ENCODE data around the gene PIGO.

PIGO gene

DNA sequence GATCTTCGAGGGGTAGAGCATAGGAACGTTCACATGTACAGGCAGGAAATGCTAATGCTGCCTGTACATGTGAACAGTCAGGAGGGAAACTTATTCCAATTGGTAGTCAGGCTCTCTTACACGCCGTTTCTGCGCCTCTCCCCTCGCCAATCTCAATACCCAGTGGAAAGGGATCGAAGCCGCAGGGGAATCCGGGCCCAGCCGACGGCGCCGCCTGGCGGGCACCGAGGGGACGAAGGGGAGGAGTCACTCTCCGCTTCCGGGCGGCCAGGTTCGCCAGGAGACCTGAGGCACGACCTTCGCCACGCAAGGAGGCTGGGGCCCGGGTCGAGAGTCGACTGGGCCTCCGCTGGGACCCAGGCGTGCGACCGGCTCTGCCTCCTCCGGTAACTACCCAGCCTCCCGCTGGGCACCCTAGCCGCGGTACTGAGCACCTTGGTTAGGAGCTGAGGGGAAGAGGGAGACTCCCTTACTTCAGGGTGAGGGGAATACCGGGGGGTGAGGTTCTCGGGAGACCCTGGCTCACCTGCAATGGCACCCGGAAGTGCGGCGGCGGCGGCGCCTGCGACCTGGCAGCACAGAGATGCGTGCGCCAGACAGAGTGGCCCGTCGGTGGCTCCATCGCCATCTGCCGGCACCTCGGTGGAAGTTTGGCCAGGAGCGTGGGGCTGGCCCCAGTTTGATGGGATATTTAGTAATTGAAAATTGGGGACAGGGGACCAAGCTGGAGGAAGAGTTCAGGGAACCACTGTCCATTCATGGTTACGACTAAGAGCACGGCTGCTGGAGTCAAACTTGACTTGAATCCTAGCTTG, at the start of gene PIGO:
Gene PIGO, minus strand, starts transcription at position 557 of the 815 bp plus-strand sequence. CDS start 1,026 bp downstream, outside the sequence.
- peak; percentile 93 for DNase-seq

DNA sequence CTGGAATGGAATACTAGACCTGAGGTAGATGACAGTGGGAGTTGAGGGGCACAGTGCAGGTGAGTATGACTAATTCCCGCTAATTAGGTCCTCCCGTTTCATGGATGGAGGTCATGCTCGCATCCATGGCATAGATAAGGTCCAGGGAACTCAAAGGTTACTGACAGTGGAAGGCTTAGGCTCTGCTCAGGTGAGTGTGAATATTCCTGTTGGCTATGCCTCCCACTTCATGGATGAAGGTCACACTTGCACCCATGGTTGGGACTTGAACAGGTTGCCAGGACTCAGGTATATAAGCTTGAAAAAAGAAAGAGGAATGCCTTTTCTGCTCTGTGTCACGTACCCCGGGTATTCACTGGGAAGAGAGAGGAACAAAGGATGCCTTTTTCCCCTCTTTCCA, 45.6 kb upstream of the PIGO start:
- DNase-seq, result no peak

DNA sequence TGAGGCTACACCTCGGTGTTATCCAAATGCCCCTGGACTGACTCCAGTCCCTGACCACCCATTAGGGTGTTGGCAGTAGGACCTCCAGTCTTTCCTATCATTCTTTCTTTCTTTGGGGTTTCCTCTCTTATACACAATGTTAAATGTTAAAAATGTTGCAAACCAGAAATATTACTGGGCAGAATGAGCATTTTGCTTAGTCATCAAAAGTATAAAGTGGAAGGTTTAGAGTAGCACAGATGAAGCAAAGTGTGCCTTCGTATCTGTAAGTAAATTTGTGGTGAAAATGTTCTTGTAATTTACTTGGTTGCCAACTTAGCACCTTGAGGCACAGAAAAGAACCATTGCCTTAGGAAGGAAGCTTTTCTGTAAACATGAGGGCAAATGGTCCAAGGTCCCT, 43.7 kb upstream of the PIGO start:
- no peak for DNase-seq

DNA sequence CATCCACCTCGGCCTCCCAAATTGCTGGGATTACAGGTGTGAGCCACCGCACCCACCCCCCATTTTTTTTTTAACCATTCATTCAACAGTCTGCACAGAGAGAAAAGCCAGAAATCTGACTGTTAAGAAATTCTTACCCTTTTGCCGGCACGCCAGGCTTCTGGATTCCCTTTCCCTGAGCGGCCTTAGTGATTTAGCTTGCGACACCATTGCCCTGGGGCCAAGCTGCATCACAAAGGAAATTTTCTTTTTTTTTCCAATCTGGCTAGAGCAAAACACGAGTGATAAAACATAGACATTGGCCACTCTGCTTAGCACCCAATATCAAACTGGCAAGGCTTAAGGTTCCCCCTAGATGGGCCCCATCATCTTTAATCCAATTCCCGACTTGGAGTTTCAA, 40.5 kb upstream of the PIGO start:
- no peak for DNase-seq

DNA sequence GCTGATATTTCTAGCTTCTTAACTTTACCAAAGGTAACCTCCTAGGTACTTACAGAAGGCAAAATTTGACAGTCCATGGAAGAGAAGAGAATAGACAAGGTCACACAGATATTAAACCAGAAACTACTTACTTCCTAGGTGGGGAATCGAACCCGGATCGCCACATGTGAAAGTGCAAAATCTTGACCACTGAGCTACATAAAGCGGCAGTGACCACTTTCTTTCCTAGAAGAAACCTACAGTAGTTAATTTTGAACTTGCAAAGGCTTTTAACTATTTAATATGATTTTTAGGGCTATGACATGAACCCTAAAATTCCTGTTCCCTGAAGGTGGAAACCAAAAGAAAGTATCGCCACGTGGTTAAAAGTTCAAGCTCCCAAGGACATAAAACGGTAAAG, 39.6 kb upstream of the PIGO start:
- DNase-seq, result no peak

DNA sequence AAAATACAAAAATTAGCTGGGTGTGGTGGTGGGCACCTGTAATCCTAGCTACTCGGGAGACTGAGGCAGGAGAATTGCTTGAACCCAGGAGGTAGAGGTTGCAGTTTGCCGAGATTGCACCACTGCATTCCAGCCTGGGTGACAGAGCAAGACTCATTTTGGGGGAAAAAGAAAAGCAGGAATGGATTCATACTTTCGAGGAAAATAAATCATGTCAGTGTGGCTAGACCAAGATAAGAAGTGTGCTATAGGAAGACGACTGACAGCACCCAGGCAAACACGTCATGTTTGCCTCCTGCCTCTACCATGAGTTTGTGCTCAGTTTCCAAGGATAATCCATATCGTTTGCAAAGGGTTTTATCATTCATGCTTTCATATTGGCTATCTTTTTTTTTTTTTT, 38.5 kb upstream of the PIGO start:
- DNase-seq, result no peak

DNA sequence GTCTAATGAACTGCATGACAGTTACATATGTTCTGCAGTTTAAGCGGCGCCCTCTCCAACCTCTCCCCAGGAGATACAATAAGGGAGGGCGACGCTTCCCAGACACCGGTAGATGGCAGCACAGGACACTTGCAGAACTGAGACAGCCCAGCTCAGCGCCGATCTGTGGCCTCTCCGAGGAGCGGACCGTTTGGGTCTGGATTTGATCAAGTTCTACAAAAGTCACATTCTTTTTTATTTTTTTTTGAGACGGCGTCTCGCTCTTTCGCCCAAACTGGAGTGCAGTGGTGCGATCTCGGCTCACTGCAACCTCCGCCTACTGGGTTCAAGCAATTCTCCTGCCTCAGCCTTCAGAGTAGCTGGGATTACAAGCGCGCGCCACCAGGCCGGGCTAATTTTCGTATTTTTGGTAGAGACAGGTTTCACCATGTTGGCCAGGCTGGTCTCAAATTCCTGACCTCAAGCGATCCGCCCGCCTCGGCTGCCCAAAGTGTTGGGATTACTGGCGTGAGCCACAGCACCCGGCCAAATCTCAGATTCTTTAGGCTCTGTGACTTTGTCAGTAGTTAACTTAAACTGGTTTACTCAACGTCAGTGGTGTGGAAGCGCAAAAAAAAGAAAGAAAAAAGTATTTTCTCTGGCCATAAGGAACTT, 20.6 kb upstream of the PIGO start:
- peak; percentile 91 for DNase-seq

DNA sequence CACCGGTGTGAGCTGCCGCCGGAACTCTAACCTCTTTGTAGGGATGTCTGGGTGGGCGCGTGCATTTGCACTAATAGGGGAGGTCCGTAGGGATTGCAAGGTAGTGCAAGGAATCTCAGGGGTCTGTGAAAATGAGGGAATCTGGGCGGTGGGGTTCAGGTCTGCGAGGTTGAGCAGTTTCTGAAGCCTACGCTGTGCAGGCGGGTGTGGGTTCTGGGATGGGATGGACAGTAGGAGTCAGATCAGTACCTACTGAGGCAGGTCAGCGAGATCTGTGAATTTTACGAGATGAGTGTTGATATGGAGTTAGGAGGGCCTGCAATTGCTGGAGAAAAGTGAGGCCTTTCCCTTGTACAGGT, 20.1 kb upstream of the PIGO start:
- no peak for DNase-seq

DNA sequence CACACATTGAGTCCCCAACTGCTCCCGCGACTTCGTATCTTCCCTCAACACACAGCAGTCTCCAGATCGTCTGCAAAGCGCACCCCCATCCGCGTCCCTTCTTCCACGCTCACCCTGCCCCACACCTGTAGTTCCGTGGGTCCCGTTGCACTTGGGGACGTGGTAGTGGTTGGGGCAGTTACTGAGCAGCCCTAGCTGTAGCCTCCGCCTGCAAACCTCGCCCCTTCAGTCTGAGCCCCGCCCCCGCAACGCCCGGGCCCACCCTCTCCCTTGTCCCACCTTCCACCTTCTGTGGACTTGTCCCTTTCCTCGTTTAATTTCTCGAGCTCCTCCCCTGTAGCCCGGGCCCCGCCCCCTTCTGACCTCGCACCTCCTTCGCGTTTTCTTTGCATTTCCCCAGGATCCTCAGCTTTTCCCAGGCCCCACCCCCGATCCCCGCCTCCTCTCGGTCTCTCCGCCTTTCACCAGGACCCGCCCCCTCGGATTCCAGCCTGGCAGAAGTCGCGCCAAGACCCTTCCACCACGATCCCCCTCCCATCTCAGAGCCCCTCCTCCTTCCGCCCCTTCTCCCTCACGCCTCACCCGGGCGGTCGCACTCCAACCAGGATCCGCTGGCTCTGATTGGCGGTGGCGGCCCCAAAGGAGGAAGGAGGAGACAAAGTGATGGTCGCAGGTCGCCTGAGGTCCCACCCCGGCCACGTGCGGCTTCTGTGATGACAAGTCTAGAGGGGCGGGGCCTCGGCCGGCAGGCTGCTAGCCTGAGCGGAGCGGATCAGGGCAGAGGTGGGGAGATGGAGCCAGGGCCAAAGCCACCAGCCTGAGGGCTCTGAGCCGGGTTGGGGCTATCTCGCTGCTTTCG, 19.5 kb upstream of the PIGO start, which contains the start of gene ATOSB:
Gene ATOSB, minus strand, starts transcription at position 183 of the 859 bp plus-strand sequence. CDS start 7,588 bp downstream, outside the sequence.
- peak; percentile 96 for DNase-seq

DNA sequence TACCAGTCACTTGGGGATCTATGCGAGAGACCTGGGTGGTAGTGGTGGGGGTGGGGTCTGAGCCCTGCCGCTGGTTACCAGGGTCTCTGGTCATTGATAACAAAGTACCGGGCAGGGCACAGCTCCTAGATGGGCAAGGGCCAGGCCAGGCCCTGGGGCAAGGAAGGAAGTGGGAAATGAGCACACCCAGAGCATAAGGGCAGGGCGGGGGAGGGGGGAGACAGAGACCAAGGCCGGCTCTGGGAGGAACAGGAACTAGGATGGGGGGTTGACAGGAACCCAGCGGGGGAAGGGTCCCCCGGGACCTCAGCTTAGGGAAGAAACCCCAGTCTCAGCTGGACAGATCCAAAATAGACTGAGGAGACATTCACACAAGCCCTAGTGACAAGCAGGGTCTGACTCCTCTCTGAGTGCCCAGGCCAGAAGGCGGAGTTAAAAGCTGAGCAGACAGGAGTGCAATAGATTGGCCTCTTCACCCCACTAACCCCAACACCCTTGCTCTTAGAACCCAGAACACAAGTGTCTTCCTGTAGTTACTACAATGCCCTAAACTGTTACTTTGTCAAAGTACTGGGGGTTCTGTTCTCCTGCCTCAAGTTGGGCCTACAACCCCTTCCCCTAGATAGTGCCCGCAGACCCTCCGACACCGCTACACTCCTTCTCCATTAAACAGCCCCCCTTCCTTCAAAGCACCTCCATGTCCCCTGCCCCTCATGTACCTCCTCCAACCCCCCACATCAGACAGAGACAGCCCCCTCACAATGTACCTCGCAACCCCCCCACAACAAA, 18.6 kb upstream of the PIGO start:
- peak; percentile 49 for DNase-seq

DNA sequence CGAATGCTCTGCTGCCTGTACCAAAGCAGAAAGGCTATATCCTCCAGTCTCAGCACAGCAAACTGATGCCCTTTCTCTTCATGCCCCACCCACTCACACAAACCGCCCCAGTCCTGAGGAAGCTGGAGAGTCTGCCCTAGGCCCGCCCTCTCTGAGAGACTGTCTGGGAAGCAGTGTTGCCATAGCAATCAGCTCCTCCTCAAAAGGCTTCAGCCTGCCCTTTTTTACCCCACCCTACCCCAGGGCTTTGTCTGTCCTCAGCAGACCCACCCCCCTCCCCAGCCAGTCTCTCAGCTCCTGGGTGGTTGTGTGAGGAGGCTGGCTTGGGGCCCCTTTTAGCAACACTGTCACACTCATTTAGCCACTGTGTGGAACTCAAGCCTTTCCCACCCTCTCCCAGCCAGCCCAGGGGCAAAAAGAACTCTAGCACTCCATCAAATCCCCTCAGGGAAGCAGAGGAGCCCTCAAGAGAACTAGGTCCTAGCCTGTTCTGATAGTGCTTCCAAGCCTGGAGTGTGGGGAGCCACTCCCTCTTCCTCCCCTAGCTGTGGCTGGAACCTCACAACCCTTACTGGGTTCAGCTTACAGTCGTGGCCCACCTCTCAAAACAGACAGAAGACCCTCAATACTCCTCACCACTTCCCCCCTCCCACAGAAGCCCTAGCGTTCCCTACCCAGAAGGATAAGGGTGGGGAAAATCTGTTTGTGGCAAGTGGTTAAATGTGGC, 17.9 kb upstream of the PIGO start:
- peak; percentile 82 for DNase-seq

DNA sequence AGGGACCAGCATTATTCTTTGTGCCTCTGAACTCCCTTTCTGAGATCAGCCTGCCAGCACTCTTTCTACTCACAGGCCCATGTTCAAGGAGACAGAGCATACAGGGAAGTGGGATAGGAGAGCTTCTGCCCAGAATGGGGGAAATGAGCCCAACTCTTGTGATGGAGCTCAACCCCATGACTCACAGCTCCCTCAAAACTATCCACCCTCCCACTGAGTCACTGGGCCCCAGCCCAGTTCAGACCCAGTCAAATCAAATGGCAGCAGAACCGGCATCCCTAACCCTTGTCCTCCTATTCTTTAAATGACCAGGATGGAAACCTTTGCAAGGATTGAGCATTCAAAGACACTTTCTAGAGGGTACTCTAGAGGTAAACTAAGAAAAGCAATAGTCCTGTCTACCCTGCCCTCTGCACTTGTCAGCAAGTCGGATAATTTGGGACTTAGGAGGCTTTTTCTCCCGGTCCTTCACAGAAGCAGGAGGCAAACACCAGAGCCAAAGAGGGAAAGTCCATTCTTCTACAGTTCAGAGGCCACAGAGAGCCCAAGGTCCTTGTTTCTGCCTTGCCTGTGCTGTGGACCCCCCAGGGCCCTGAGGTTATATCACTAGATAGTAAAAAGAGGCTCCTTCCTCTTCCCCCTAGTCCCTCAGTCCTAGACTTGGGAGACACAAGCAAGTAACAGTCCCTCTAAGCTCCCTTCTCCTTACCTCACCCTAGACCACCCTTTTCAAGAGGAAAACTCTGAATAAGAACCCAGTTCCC, 16.0 kb upstream of the PIGO start:
- DNase-seq, result no peak

DNA sequence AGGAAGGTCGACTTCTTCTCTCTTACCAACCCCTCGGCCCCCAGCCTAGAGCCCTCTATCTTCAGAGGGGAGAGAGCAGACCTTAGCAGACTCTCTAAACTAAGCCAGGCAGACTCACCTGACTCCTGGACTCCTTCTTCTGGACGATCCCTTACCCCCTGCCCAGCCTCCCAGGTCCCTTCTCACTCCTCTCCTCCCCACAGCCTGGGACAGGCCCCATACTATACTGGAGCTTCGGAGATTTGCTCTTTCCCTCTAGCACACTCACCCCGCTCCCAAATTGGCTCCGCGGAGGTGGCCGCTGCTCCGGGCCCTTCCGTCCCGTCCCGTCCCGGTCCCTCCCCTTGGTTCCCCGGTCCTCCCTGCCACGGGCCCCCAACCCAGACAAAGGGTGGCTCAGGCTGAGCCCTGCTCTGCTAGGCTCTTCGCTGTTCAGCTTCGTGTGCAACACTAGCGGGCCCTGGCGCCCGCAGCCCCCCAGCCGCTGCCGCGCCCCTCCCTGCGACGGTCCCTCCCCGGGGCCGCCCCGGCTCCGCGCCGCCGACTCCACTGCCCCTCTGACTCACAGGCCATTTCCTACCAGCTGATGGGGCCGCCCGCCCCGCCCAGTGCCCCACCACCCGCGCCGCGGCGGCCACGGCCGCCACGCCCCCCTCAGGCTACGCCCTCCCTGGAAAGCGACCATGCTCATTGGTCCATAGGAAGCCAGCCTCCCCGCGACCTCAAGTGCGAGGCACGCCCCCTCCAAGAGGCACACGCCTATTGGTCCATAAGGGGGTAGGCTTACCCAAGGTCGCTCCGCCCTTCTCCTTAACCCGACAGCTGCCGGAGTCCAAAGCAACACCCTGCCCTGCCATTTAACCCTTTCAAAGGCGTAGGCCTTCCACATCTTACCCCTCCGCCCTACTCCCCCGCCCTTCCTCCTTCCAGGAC, 14.9 kb upstream of the PIGO start:
- peak; percentile 97 for DNase-seq

DNA sequence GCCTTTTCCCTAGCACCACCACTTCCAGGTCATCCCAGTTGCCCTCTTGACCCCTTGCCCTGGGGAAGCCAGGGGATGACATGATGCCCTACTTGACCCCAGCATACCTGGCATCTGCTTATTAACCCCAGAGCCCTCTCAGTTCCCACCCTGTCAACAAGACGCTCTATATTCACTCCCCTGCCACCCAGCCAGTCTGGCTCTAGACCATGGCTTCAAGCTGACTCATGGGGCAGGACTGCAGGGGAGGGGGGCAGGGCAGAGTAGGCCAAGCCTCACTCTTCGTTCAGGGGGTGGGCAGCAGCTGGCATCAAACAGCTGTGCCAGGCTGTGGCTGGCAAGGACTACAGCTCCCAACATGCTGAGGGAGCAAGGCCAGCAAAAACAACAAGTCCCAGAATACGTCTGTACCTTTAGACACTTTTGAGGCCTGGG, 14.0 kb upstream of the PIGO start:
- DNase-seq, result no peak

DNA sequence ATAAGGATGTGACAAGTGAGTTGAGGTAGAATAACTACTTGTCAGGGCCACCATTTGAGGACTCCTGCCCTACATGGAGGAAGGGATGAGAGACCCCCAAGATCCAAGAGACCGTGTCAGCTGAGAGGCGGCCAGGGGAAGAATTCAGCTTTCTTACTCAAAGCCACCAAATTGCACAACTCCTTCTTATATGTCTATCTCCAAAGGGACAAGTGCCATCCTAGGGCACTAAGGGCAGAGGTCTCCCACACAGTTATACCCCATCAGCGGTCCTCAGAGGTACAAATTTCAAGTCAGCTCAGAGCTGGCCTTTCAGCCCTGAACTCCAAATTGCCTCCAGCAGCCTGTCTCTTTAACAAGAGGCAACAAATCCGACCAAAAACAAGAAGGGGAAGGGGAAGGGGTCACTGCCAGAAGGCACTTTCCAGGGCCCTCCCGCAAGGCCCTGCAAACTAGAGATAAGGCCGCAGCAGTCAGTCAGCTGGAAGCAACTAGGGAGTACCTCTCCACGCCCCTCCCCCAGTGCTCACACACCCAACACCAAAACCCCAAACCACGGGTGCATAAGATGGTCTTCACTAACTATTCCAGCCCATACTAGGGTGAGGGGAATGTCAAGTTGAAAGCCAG, 12.7 kb upstream of the PIGO start:
- DNase-seq, result no peak

DNA sequence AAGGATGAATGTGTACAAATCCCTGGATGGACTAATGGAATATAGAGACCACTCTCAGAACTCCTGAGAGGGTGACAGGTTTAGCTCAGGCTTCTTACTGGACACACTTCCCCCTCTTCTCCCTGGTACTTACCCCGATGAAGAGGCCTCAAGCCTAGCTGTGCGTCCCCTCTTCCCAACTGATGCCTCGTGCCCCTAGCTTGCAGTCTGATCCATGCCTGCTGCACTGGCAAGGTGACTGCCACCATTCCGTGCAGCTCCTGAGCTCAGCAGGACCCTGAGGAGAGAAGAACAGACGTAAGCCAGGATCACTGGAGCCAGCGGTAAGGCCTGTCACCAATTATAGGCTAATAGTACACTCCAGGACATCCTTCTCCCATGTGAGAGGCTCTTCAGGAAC, 12.1 kb upstream of the PIGO start:
- DNase-seq, result no peak

DNA sequence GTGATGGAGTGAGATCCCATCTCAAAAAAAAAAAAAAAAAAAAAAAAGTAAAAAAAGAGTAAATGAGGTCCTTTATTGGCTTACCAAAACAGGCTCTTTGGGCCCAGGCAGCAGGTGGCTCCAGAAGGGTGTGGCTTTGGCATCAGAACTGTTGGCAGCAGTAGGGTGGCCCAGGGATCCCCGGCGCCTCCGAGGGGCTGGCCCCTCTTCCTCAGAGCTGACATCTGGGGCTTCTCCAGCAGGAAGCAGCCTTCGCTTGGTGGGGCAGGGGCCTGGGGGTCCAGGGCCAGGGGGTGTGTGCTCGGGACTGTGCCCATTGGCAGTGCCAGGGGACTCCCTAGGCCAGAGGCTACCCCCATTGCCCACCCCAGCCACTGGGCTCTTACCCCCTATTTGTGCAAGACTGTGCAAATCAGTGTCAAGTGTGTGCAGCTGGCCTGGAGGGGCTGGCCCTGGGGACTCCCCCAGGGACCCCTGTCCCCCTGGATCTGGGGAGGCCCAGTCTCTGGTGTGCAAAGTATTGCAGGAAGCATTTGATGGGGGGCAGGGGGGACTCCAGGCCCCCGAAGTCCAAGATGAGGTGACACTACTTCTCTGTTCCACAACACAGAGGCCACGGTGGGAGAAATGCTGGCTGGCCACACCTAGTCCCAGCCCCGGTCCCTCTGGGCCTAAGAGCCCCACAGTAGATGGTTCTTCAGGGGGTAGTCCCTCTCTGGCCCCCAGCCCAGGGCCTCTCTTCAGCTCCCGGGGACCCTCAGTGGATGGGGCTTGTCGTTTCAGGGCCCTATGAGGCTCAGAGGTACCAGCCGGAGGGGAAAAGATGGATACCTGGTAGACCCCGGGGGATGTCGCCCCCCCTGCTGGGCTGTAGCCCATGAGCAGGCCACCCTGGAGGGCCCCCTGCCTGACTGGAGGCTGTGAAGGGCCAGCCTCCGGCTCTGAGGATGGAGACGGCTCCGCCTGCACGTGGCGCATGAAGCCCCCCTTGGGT, 11.2 kb upstream of the PIGO start:
- no peak for DNase-seq

DNA sequence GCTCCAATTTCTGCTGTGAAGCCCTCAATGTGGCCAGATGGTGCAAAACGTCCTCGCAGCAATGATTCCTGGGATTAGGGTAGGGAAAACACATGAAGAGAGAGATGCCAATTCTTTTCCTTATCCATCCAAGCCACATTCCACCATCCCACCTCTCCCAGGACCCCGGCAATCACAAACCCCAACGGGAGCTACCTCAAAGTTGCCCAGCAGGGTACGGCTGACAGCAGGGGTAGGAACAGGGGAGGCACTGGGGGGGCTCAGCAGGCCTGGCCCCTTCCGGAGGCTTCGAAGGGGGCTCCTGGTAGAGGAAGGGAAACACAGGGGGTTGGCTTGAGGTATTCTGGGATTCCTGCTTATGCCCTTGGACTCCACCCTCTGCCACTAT, 9.9 kb upstream of the PIGO start:
- DNase-seq, result no peak
